Stimulated activated CD4-positive, alpha-beta T cell treated with anti-CD3 and anti-CD28 coated beads, Interleukin-12 subunit alpha, Interleukin-12 subunit beta, amount 100 ng/mL, for 24 hours (primary cell): ENCODE measurements around the gene MID2.
"Not testable (repeated sequence)": the region's sequence is repeated elsewhere in the genome, so short reads cannot be mapped to it uniquely, and the experiment has no call there.

Experiments used
- DNase-seq, 2 experiments: peaks; one replicate each; pipeline ENCODE4 v3.0.0-alpha.2; 2020; ENCODE audit warnings: low read depth in 2 of 2

Gene MID2

GRCh38 chrX:107955337-107955736 is 129.7 kb downstream of the MID2 start:
- DNase-seq: not testable (repeated sequence)

GRCh38 chrX:107968623-107969022 is 143.0 kb downstream of the MID2 start:
- no peak for DNase-seq

GRCh38 chrX:107970073-107970472 is 144.4 kb downstream of the MID2 start:
- no peak for DNase-seq

- no peak for DNase-seq
These were observed 146.0 kb downstream of the MID2 start for GRCh38 chrX:107971636-107972035.
